OCI-LY7 (cell line): ENCODE data around the gene RCC1.

Source experiments
- CTCF ChIP-seq: fragments of 200-600 bp; sonication (generic); conservative IDR thresholded peaks from 2 replicates; pipeline ENCODE4 v1.5.1; 2014; ENCODE audit warnings: mild to moderate bottlenecking, antibody characterized with exemption, low read length, moderate library complexity, mixed read lengths
- EZH2phosphoT487 ChIP-seq: fragments of 200-600 bp; sonication (generic); IDR thresholded peaks from 2 replicates; pipeline ENCODE4 v1.6.1; 2018; ENCODE audit warnings: low read depth, borderline replicate concordance, mild to moderate bottlenecking, mixed run types, antibody characterized with exemption, low read length, moderate library complexity, mixed read lengths

DNA sequence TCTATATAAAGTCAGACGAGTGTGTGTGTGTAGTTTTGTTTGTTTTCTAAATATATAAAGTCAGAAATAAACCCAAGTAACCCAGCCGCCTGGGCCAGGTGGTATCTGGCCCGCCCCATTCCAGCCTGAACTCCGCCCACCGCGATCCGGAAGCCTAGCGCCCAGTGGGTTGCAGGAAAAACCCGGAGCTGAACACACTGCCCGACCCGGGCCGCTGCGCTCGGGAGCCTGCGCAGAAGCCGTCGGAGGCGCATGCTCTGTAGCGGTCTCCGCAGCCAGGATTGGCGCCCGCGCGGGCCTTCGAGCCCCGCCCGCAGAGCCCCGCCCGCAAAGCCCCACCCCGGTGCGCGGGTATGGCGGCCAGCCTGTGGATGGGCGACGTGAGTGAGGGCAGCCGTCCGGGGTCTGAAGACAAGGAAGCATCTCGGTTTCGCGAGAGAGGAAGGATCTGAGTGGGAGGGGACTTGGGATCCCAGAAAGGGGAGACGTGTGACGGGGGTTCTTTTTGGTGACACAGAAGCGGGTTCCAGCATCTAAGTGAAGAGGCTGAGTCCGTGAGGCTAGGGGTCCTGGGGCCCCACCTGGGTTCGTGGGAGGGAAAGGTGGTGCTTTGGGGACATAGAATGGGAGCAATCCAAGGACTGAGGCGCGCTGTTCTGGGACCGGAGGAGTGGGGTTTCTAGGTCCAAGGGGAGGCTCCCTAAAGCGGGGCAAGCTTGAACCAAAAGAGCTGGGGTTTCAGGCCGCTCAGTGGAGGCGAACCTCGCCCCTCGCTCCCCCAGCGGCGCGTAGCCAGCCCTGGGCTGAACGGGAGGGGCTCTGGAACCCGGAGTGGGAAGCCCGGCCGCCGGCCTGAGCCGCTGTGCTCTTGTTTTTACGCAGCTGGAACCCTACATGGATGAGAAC is 47.2 kb downstream of the RCC1 start, which contains the start of gene TRNAU1AP:
- TF ChIP-seq CTCF, result no peak
- TF ChIP-seq EZH2phosphoT487, result no peak
